Hepatocyte (in vitro differentiated cells): Measurements from ENCODE around the gene ERCC1.

ENCODE experiments used
- CTCF ChIP-seq: fragments of 200-600 bp; sonication (generic); IDR thresholded peaks from 2 replicates; pipeline ENCODE4 v1.5.1; 2016; ENCODE audit warnings: antibody characterized with exemption, mild to moderate bottlenecking; ENCODE audit not compliant: poor library complexity
- EZH2 ChIP-seq: fragments of 200-600 bp; sonication (generic); IDR thresholded peaks from 2 replicates; pipeline ENCODE4 v1.6.1; 2016; ENCODE audit warnings: antibody characterized with exemption, mild to moderate bottlenecking, borderline replicate concordance
- EZH2phosphoT487 ChIP-seq: fragments of 200-600 bp; sonication (generic); IDR thresholded peaks from one replicate; pipeline ENCODE4 v1.6.1; 2018; ENCODE audit warnings: antibody characterized with exemption, mild to moderate bottlenecking, low read depth, moderate library complexity; ENCODE audit not compliant: unreplicated experiment, severe bottlenecking

GRCh38 chr19:45407091-45407375, 16.7 kb downstream of the ERCC1 start:
- TF ChIP-seq CTCF (no peak), EZH2phosphoT487 (no peak), EZH2 (no peak)
